Mononuclear cell (primary cell): ENCODE data around the gene CLEC4D. TPM values are rescaled to one million over a fixed set of nuclear protein-coding genes. Genes with fewer than 3 reads are reported as not detected.
"Not testable (repeated sequence)": the region's sequence is repeated elsewhere in the genome, so short reads cannot be mapped to it uniquely, and the experiment has no call there.

Experiments used
- H3K27me3 ChIP-seq: 2 replicates; pipeline ENCODE4 v1.6.0; 2011; ENCODE audit warnings: low read length, control low read depth; ENCODE audit not compliant: insufficient read depth
- H3K4me1 ChIP-seq: 2 replicates; pipeline ENCODE4 v1.5.1; 2011; ENCODE audit warnings: mild to moderate bottlenecking, low read length, control low read depth; ENCODE audit not compliant: insufficient read depth
- H3K4me3 ChIP-seq: 2 replicates; pipeline ENCODE4 v1.5.1; 2011; ENCODE audit warnings: mild to moderate bottlenecking, low read length, moderate library complexity
- H3K9me3 ChIP-seq: 2 replicates; pipeline ENCODE4 v1.5.1; 2011; ENCODE audit warnings: low read depth, mild to moderate bottlenecking, control low read depth, low read length
- total RNA-seq: library from RNA; depleted of rRNA; stranded (reverse); fragments of >200 nt; gene quantifications from one replicate; pipeline ENCODE4 v1.2.3, GENCODE V29; 2012

CLEC4D gene
- total RNA-seq, 1 donor, result 10.9 TPM

DNA sequence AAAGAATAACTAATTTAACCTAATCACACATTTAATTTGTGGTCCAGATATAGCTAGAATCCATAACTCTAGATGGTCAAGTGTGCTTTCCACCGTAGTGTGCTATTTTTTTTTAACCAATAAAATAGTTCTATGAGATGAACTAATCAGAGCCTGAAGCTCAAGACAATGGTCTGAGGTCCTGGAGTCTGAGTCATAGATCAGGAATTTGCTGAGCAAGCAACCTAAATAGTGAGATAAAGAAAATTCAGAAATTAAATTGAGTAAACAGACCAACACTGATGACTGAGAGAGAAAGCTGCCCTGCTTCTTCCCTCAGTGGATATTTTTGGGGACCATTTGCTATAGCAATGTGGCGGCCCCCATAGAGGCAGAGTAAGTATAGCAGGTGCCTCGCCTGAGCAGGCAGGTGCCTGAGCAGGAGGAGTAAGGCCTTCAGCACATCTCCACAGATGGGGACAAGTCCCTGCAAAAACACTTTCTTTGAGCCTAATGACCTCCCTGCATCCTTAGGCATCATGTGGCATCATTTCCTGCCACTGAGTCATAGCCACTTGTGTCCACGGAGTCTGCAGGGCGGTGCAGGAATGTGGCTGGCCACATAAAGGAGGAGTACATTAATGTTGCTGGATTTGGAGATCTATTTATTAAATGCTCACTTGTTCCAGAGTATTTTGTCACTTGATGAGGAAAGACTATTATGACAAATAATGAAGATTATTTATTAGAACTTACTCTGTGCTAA, 41.3 kb downstream of the CLEC4D start:
- Histone ChIP-seq H3K27me3 (no peaks in the 10 kb centered on the region), H3K4me1 (peaks cover 3% of the 10 kb centered on the region), H3K9me3 (no peaks in the 10 kb centered on the region), H3K4me3 (no peak overlapping the region)

DNA sequence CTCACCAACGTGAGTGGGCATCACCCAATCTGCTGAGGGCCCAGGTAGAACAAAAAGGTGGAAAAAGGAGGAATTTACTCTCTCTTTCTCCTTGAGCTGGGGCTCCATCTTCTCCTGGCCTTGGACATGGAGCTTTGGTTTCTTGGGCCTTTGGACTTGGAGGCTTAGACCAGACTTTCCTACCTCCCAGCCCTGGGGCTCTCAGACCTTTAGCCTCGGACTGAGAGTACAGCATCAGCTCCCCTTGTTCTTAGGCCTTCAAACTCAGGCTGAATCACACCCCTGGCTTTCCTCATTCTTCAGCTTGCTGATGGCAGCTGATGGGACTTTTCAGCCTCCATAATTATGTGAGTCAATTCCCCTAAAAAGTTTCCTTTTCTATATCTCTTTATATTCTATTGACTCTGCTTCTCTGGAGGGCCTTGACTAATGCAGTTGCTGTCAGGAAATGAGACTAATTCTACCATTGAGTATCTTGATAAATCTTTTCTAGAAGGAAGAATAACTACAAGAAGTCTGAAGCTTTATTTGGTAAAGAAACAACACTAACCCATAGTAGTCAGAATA, 43.3 kb downstream of the CLEC4D start:
- H3K4me1 ChIP-seq, result peaks cover 3% of the 10 kb centered on the region
- H3K4me3 ChIP-seq, result no peak overlapping the region
- no peaks in the 10 kb centered on the region for H3K27me3 ChIP-seq
- no peaks in the 10 kb centered on the region for H3K9me3 ChIP-seq

DNA sequence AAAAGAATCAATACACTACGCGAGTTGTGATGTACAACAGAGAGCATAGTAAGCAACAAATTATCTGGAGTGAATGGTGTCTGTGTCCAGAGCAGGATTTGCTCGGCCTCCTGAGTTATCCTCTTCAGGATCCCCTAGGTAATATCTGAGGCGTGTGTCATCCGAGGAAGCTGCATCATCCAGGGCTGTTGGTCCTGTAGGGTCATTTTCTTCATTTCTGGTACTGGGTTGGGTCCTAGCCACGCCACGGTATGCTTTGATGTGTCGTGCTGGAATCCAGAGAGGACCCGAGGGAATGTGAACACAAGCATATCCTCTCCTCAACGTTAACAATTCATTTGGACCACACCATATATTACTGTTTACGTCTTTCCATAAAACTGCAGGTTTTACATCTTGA, 46.4 kb downstream of the CLEC4D start:
- no peaks in the 10 kb centered on the region for H3K27me3 ChIP-seq
- no peaks in the 10 kb centered on the region for H3K9me3 ChIP-seq
- H3K4me1 ChIP-seq, result peaks cover 4% of the 10 kb centered on the region
- no peak overlapping the region for H3K4me3 ChIP-seq

DNA sequence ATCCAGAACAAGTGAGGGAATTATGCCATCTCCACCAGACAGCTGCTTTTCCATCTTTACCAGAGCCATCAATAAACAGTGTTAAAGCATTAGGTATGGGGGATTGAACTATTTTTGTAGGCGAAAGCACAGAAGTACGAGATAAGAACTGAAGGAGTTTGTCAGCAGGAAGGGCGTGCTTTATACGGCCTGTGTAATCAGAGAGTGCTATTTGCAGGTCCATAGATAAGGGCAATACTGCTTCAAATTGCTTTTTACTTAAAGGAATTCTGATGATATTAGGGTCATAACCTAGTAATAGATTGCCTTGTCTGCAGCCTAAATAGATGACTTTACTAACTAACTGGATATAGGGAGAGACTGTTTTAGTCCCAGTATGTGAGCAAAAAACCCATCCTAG, 47.7 kb downstream of the CLEC4D start:
- Histone ChIP-seq H3K27me3 (no peaks in the 10 kb centered on the region), H3K4me1 (peaks cover 14% of the 10 kb centered on the region), H3K4me3 (no peak overlapping the region), H3K9me3 (no peaks in the 10 kb centered on the region)

DNA sequence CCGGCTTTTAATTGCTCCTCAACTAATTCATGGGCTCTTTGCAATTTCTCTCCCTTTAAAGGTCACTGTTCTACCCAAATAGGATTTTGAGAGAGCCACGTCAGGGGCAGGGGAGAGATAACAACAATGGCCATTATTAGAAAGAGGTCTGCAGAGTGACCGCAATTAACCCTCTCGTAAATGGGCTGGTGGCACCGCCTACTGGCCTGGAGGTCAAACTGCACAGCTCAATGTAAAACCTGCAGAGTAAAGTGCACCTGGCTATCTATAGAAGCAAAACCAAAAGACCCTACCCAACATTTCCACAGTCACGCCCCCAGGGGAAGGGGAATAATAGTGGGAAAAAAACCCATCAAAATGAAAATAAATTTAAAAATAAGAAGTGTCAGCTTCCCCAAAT, 49.0 kb downstream of the CLEC4D start:
- H3K4me1 ChIP-seq, result peaks cover 26% of the 10 kb centered on the region
- no peaks in the 10 kb centered on the region for H3K27me3 ChIP-seq
- H3K4me3 ChIP-seq, result no peak overlapping the region
- no peaks in the 10 kb centered on the region for H3K9me3 ChIP-seq

DNA sequence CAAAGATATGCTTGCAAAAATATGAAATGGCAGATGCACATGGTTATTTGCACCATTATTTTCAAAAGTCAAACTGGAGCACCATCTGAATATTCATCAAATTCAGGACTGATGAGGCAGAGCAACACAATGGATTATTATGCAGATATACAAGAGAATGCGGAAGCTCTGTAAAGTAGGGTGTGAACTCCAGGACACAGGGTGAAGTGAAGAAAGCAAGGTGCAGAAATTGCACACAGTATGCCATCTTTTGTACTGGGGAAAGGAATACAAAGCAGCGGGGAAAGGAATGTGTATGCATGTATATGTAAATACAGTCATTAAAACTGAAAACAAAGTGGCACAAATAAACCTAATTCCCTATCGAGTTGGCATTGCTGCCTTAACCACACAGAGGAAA, 50.1 kb downstream of the CLEC4D start:
- no peaks in the 10 kb centered on the region for H3K27me3 ChIP-seq
- H3K4me3 ChIP-seq, result no peak overlapping the region

DNA sequence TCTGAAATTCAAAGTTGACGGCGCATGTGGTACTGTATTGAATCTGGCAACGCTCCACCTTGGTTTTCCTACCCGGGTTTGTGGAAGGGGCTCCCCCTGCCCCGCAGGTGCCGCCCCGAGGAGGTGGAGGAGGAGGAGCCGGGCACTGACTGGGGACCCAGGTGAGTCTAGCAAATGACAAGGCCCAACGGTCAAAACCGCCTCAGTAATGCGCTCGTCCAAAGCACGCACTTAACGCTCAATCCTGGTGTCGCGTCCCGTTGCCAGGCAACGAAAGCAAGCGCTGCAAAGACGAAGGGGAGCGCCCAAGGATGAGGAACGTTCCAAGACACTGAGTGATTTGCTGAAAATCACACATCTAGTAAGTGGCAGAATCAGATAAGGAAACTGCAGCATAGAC, 51.4 kb downstream of the CLEC4D start:
- H3K4me3 ChIP-seq, result no peak overlapping the region
- H3K27me3 ChIP-seq, result no peaks in the 10 kb centered on the region
- no peaks in the 10 kb centered on the region for H3K9me3 ChIP-seq
- peaks cover 31% of the 10 kb centered on the region for H3K4me1 ChIP-seq

More for the DNA sequence above, 50.1 kb downstream of the CLEC4D start:
- H3K9me3 ChIP-seq, result no peaks in the 10 kb centered on the region
- H3K4me1 ChIP-seq, result peaks cover 31% of the 10 kb centered on the region

DNA sequence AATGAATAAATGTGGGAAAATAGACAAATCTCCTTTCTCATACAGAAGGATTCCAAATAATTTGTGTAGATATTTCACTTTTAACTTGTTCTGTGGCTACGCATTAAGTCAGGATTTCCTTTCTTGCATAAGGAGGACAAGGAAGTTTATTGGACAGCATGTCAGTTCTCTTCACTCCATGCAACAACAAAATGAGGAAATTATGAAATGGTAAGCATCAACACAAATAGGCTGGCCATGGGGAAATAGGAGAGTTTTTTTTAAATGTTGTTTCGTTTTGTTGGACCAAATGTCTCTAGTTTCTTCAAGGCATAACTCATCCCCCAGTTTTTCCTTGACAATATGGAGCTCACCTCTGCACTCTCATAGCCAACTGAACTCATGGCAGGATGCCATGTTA, 52.7 kb downstream of the CLEC4D start:
- not testable (repeated sequence) for H3K9me3 ChIP-seq, H3K4me3 ChIP-seq, H3K27me3 ChIP-seq
- H3K4me1 ChIP-seq, result peaks cover 31% of the 10 kb centered on the region

DNA sequence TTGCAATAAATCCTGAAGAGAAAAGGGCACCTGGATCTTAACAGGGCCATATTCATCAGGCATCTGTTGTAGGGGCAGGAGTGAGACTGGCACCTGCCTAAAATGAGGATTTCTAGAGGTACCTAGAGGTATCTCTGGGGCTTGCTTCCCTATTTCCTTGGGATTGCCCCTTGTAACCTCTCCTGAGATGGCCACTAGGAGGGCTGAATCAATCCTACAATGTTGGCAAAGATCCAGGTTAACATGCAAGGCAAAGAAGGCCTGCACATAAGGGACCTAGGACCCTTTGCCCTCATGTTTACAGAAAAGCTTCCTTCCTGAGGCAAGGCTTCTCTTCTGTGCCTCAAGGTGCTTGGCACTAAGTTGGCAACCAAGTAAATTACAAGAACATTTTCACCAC, 53.2 kb downstream of the CLEC4D start:
- Histone ChIP-seq H3K27me3 (no peaks in the 10 kb centered on the region), H3K4me1 (peaks cover 34% of the 10 kb centered on the region), H3K9me3 (no peaks in the 10 kb centered on the region), H3K4me3 (no peak overlapping the region)

Other genes starting within 250 kb of the CLEC4D start
- gene CLEC6A, start 57.5 kb upstream of the CLEC4D start, total RNA-seq, result 1.0 TPM
- 25.6 TPM for gene CLEC4E, start 27.4 kb downstream of the CLEC4D start, total RNA-seq
- not detected for gene AICDA, start 99.4 kb downstream of the CLEC4D start, total RNA-seq
- not detected for gene MFAP5, start 149.3 kb downstream of the CLEC4D start, total RNA-seq
- gene RIMKLB, start 184.5 kb downstream of the CLEC4D start, total RNA-seq, result 8.3 TPM